NB4 (cell line): Measurements from ENCODE around the gene ARID3C.

ENCODE experiments used
- CTCF ChIP-seq: IDR thresholded peaks from one replicate; pipeline ENCODE4 v1.5.1; 2012; ENCODE audit warnings: low read depth, low read length
- POLR2A ChIP-seq: IDR thresholded peaks from 2 replicates; pipeline ENCODE4 v1.6.1; 2011; ENCODE audit warnings: mild to moderate bottlenecking; ENCODE audit not compliant: insufficient read length; ENCODE audit errors: extremely low read depth

DNA sequence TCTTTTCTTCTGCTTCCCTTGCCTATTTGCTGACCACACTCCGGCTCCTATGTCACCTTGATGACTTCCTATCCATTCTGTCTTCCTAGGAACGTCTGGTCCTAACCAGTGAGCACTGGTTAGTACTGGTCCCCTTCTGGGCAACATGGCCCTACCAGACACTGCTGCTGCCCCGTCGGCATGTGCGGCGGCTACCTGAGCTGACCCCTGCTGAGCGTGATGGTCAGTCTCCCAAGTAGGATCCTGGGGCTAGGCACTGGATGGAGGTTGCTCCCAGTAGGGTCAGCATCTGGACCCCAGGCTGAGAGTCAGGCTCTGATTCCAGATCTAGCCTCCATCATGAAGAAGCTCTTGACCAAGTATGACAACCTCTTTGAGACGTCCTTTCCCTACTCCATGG, 19.8 kb upstream of the ARID3C start:
- no peak for TF ChIP-seq POLR2A
- TF ChIP-seq CTCF = no peak
